Small intestine (tissue), 7 donors: ENCODE results near the gene PPP2R5A. TPM values are rescaled to one million over a fixed set of nuclear protein-coding genes. Genes with fewer than 3 reads are reported as not detected.

Source experiments
- DNase-seq, 2 donors: peaks; one replicate each; pipeline versions ENCODE4 v3.0.0 to v3.0.0-alpha.2; 2013
- FAIRE-seq: peaks from 2 replicates; lab custom pipeline; 2012; peaks lifted over from hg19 to GRCh38; lab: Jason Lieb, UNC
- H3K27ac ChIP-seq, 3 donors: one replicate each; pipeline ENCODE4 v1.5.1; 2013; ENCODE audit warnings: low read length in 2 of 3, mild to moderate bottlenecking in 2 of 3, control low read depth in 1 of 3, inconsistent platforms in 1 of 3, low read depth in 1 of 3, moderate library complexity in 1 of 3
- H3K27me3 ChIP-seq, 3 donors: one replicate each; pipeline ENCODE4 v1.6.1; 2013; ENCODE audit warnings: low read length in 3 of 3, inconsistent platforms in 1 of 3; ENCODE audit not compliant: control insufficient read depth in 3 of 3, insufficient read depth in 3 of 3
- H3K36me3 ChIP-seq, 3 donors: one replicate each; pipeline ENCODE4 v1.6.1; 2013; ENCODE audit warnings: low read length in 3 of 3, inconsistent platforms in 1 of 3, low read depth in 1 of 3, mild to moderate bottlenecking in 1 of 3, moderate library complexity in 1 of 3; ENCODE audit not compliant: control insufficient read depth in 3 of 3, insufficient read depth in 2 of 3
- H3K4me1 ChIP-seq, 3 donors: one replicate each; pipeline ENCODE4 v1.6.1; 2013; ENCODE audit warnings: low read length in 2 of 3, inconsistent platforms in 1 of 3, low read depth in 1 of 3, mild to moderate bottlenecking in 1 of 3, moderate library complexity in 1 of 3; ENCODE audit not compliant: control insufficient read depth in 3 of 3, insufficient read depth in 2 of 3
- H3K4me3 ChIP-seq, 3 donors: one replicate each; pipeline ENCODE4 v1.5.1; 2013; ENCODE audit warnings: low read length in 3 of 3, control low read depth in 1 of 3, inconsistent platforms in 1 of 3, low read depth in 1 of 3, mild to moderate bottlenecking in 1 of 3, moderate library complexity in 1 of 3
- H3K9me3 ChIP-seq, 2 donors: one replicate each; pipeline ENCODE4 v1.6.1; 2013; ENCODE audit warnings: low read depth in 1 of 2, low read length in 1 of 2; ENCODE audit not compliant: control insufficient read depth in 2 of 2, insufficient read depth in 1 of 2
- WGBS, 3 donors: extraction: QIAGEN DNeasy Blood & Tissue Kit; methylation state at CpG; one replicate each; pipeline ENCODE4 v1.1.7; 2013; 5-methylcytosine and 5-hydroxymethylcytosine counted together
- polyA plus RNA-seq, 4 donors: library from polyadenylated mRNA; stranded (reverse) in 3 of 4; unstranded in 1 of 4; fragments of 200-250 nt in 3 of 4; fragments of 120-200 nt in 1 of 4; gene quantifications; one replicate each; pipeline versions ENCODE4 v1.2.1 to v1.2.3, GENCODE V29; 2013
- donor health status: healthy with polysubstance abuse.
- donor health status: control.
- donor health status: control.
- donor health status: Bipolar disorder and iron deficiency.
- donor health status: healthy.

PPP2R5A gene
- polyA plus RNA-seq, 4 donors: 33.0 to 45.4 (median 40.6) TPM

GRCh38 chr1:212242288-212242984 is 42.8 kb upstream of the PPP2R5A start:
- H3K4me3 ChIP-seq: no peak overlapping the region
- H3K36me3 ChIP-seq: no peaks in the 10 kb centered on the region
- FAIRE-seq (no peak), DNase-seq (no peak)
- peaks cover 0 to 25% (median 3%) of the 10 kb centered on the region in 3 donors for H3K4me1 ChIP-seq
- H3K27me3 ChIP-seq: no peaks in the 10 kb centered on the region
- no peaks in the 10 kb centered on the region for H3K9me3 ChIP-seq
- WGBS, 3 donors: 68 to 87% (median 72%) methylated on average over 11 of the region's 11 CpGs
- H3K27ac ChIP-seq: peak overlapping the region in 1 of 3 donors; percentile 48

- Histone ChIP-seq H3K36me3 (no peaks in the 10 kb centered on the region), H3K27me3 (no peaks in the 10 kb centered on the region), H3K27ac (no peak overlapping the region), H3K4me1 (peaks cover 0 to 24% (median 3%) of the 10 kb centered on the region in 3 donors), H3K4me3 (no peak overlapping the region), H3K9me3 (no peaks in the 10 kb centered on the region)
- DNase-seq: no peak
- WGBS, 3 donors: 92 to 100% (median 96%) methylated on average over 1 of the region's 1 CpG
- no peak for FAIRE-seq
Observed at GRCh38 chr1:212242985-212243308, 42.3 kb upstream of the PPP2R5A start.

GRCh38 chr1:212244441-212244840 is 40.8 kb upstream of the PPP2R5A start:
- H3K27ac ChIP-seq: no peak overlapping the region

GRCh38 chr1:212247179-212247721 is 38.0 kb upstream of the PPP2R5A start:
- DNase-seq: no peak
- H3K27me3 ChIP-seq: no peaks in the 10 kb centered on the region
- no peaks in the 10 kb centered on the region for H3K36me3 ChIP-seq
- 58 to 90% (median 90%) methylated on average over 8 of the region's 8 CpGs for WGBS, 3 donors
- no peak for FAIRE-seq
- no peak overlapping the region for H3K4me3 ChIP-seq
- no peak overlapping the region for H3K27ac ChIP-seq
- H3K9me3 ChIP-seq: no peaks in the 10 kb centered on the region
- peaks cover 0 to 3% (median 0%) of the 10 kb centered on the region in 3 donors for H3K4me1 ChIP-seq

More at GRCh38 chr1:212244441-212244840, 40.8 kb upstream of the PPP2R5A start:
- no peaks in the 10 kb centered on the region for H3K36me3 ChIP-seq
- H3K9me3 ChIP-seq: no peaks in the 10 kb centered on the region
- peaks cover 0 to 12% (median 0%) of the 10 kb centered on the region in 3 donors for H3K4me1 ChIP-seq
- DNase-seq: no peak
- H3K27me3 ChIP-seq: no peaks in the 10 kb centered on the region
- no peak for FAIRE-seq
- H3K4me3 ChIP-seq: no peak overlapping the region
- WGBS, 3 donors: 43 to 62% (median 51%) methylated on average over 2 of the region's 2 CpGs

DNA sequence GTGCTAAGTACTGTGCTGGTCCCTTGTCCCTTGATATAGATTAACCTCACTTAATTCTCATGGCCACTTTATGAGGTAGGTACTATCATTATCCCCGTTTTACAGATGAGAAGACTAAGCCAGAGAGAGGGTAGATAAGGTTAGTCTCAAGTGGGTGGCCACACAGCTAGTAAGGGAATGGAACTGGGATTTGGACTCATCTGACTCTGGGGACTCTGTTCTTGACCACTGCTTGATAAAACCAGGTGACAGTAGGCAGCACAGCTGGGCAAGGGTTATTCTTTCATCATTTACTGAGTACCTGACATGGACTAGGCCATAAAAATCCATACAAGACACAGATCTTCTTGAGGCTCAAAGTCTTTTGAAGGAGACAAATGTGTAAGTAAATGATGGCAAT is 37.2 kb upstream of the PPP2R5A start:
- 73 to 88% (median 82%) methylated on average over 1 of the region's 1 CpG for WGBS, 3 donors

DNA sequence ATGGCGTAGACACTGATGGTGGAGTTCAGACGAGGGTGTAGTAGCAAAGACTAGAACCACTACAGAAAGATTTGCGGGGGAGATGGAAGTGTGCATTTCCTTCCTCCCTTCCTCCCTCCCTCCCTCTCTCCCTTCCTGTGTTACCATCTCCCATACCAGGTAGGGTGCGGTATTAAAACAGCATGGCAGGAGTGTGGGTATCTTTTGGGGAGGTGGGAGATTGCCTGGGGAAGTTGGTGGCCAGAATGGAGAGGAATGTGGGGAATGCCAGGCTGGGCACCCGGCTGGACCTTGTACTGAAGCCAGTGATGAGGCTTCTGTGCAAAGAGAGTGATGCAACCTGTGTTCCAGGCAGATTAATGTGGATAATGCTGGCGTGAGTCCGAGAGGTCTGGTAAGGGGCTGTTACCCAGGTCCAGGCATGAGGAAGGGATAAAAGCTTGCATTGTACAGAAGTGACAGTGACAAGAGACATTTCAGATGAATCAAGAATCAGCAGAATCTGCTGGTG is 30.3 kb upstream of the PPP2R5A start:
- 57 to 69% (median 62%) methylated on average over 7 of the region's 7 CpGs for WGBS, 3 donors
- H3K9me3 ChIP-seq: no peaks in the 10 kb centered on the region
- FAIRE-seq (no peak), DNase-seq (peak in 1 of 2 donors; percentile 53)
- H3K27me3 ChIP-seq: no peaks in the 10 kb centered on the region
- H3K4me1 ChIP-seq: peaks cover 0 to 13% (median 4%) of the 10 kb centered on the region in 3 donors
- H3K4me3 ChIP-seq: no peak overlapping the region
- no peak overlapping the region for H3K27ac ChIP-seq
- H3K36me3 ChIP-seq: no peaks in the 10 kb centered on the region

More for the DNA sequence above, 37.2 kb upstream of the PPP2R5A start:
- Histone ChIP-seq H3K36me3 (no peaks in the 10 kb centered on the region), H3K9me3 (no peaks in the 10 kb centered on the region), H3K4me1 (peaks cover 0 to 3% (median 0%) of the 10 kb centered on the region in 3 donors), H3K27ac (peak overlapping the region in 1 of 3 donors; percentile 58), H3K27me3 (no peaks in the 10 kb centered on the region), H3K4me3 (no peak overlapping the region)
- FAIRE-seq (no peak), DNase-seq (peak in 1 of 2 donors; percentile 84)

DNA sequence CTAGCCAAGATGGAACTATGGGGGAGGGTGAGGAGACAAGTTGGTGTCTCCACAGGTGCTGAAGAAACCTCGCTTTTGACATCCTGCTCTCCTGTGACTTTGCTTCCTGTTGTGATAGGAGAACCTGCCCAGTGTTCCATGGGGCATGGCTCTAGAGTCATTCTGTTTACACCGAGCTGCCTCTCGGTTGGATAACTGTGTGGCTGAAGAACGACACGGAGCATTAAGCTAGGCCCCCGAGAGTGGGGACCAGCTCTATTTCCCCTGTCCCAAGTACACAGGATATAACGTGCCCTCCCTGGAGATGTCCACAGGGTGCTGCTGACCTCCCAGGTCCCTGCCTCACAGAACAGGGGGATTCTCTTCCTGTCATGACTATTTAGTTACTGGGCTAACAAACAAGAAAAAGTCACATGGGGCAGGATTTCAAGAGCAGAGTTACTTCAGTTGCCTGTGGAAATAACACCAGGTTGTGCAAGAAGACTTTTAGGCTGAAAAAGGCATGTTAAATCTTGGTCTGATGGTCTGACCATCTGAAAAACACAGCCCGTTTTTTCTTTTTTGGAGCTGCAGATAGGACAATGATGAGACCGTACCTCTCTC is 29.4 kb upstream of the PPP2R5A start:
- Histone ChIP-seq H3K36me3 (no peaks in the 10 kb centered on the region), H3K27ac (peak overlapping the region in 1 of 3 donors; percentile 40), H3K4me1 (peaks cover 0 to 13% (median 4%) of the 10 kb centered on the region in 3 donors), H3K27me3 (no peaks in the 10 kb centered on the region), H3K4me3 (no peak overlapping the region), H3K9me3 (no peaks in the 10 kb centered on the region)
- DNase-seq (no peak), FAIRE-seq (no peak)
- 65 to 83% (median 66%) methylated on average over 9 of the region's 9 CpGs for WGBS, 3 donors

GRCh38 chr1:212256369-212256768 is 28.8 kb upstream of the PPP2R5A start:
- no peaks in the 10 kb centered on the region for H3K36me3 ChIP-seq
- WGBS, 3 donors: 73 to 96% (median 92%) methylated on average over 1 of the region's 1 CpG
- peaks cover 0 to 17% (median 5%) of the 10 kb centered on the region in 3 donors for H3K4me1 ChIP-seq
- no peaks in the 10 kb centered on the region for H3K9me3 ChIP-seq
- H3K4me3 ChIP-seq: no peak overlapping the region
- H3K27me3 ChIP-seq: no peaks in the 10 kb centered on the region
- no peak for DNase-seq
- FAIRE-seq: no peak
- peak overlapping the region in 1 of 3 donors; percentile 40 for H3K27ac ChIP-seq
